GM23338 (cell line): ENCODE data around the gene ATF6.

ENCODE experiments used
- CREB1 ChIP-seq: fragments of 250-450 bp; sonication (Bioruptor Pico); IDR thresholded peaks from 2 replicates; pipeline ENCODE4 v1.5.0; 2020; ENCODE audit warnings: low read depth, mild to moderate bottlenecking, moderate library complexity
- EZH2 ChIP-seq: fragments of 200-600 bp; sonication (generic); IDR thresholded peaks from one replicate; pipeline ENCODE4 v1.8.0; 2017; ENCODE audit warnings: antibody characterized with exemption, mild to moderate bottlenecking, low read depth; ENCODE audit not compliant: unreplicated experiment
- EZH2phosphoT487 ChIP-seq: fragments of 200-600 bp; sonication (generic); IDR thresholded peaks from one replicate; pipeline ENCODE4 v1.8.1; 2018; ENCODE audit warnings: antibody characterized with exemption; ENCODE audit not compliant: unreplicated experiment
- JUNB ChIP-seq: IDR thresholded peaks from one replicate; pipeline ENCODE4 v1.6.1; 2016; ENCODE audit warnings: antibody characterized with exemption; ENCODE audit not compliant: unreplicated experiment
- NANOG ChIP-seq: IDR thresholded peaks from 2 replicates; pipeline ENCODE4 v1.6.1; 2016; ENCODE audit warnings: antibody characterized with exemption, borderline replicate concordance
- POLR2AphosphoS5 ChIP-seq: IDR thresholded peaks from 2 replicates; pipeline ENCODE4 v1.6.1; 2016; ENCODE audit warnings: antibody characterized with exemption, low read depth
- ZNF114 ChIP-seq: fragments of 250-450 bp; sonication (Bioruptor Pico); IDR thresholded peaks from 2 replicates; pipeline ENCODE4 v1.5.0; 2020; ENCODE audit warnings: mild to moderate bottlenecking, moderate library complexity
- TF ChIP-seq, protein P1 (sequence below), 2 experiments: fragments of 200-600 bp in 1 of 2; sonication (generic) in 1 of 2; conservative IDR thresholded peaks; 2 replicates each; pipeline versions ENCODE4 v1.5.1 to v1.6.1; 2016 to 2017; ENCODE audit warnings: antibody characterized with exemption in 2 of 2, low read depth in 2 of 2, mild to moderate bottlenecking in 2 of 2, moderate library complexity in 1 of 2
- TF ChIP-seq, protein P2 (sequence below): IDR thresholded peaks from 2 replicates; pipeline ENCODE4 v1.6.1; 2016; ENCODE audit warnings: antibody characterized with exemption
- TF ChIP-seq, protein P3 (sequence below): IDR thresholded peaks from one replicate; pipeline ENCODE4 v1.6.1; 2018; ENCODE audit warnings: antibody characterized with exemption; ENCODE audit not compliant: unreplicated experiment

DNA sequence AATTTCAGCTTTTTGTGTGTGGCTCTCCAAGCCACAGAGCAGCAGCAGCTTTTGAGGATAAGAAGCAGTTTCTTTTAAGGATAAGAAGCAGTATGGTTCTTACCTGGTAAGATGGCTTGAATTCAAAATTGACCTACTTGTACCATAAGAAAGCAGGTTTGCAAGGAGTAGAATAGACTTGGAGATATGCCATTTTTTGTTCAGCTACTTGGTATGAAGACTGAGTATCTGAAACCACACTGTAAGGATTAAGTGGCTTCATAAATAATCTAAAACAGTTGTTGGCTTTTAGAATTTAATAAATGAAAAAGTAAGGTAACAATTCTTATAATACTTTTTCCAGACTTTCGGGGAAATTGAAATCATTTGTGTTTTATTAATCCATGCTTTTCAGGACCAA lies 74.2 kb downstream of the ATF6 start:
- TF ChIP-seq EZH2, result no peak
- TF ChIP-seq, protein P1, sequence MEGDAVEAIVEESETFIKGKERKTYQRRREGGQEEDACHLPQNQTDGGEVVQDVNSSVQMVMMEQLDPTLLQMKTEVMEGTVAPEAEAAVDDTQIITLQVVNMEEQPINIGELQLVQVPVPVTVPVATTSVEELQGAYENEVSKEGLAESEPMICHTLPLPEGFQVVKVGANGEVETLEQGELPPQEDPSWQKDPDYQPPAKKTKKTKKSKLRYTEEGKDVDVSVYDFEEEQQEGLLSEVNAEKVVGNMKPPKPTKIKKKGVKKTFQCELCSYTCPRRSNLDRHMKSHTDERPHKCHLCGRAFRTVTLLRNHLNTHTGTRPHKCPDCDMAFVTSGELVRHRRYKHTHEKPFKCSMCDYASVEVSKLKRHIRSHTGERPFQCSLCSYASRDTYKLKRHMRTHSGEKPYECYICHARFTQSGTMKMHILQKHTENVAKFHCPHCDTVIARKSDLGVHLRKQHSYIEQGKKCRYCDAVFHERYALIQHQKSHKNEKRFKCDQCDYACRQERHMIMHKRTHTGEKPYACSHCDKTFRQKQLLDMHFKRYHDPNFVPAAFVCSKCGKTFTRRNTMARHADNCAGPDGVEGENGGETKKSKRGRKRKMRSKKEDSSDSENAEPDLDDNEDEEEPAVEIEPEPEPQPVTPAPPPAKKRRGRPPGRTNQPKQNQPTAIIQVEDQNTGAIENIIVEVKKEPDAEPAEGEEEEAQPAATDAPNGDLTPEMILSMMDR (conservative IDR thresholded peaks at IDR 0.05; ENCODE audit: low read depth in 2 of 2), result no peak
- TF ChIP-seq, protein P2, sequence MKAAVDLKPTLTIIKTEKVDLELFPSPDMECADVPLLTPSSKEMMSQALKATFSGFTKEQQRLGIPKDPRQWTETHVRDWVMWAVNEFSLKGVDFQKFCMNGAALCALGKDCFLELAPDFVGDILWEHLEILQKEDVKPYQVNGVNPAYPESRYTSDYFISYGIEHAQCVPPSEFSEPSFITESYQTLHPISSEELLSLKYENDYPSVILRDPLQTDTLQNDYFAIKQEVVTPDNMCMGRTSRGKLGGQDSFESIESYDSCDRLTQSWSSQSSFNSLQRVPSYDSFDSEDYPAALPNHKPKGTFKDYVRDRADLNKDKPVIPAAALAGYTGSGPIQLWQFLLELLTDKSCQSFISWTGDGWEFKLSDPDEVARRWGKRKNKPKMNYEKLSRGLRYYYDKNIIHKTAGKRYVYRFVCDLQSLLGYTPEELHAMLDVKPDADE, result no peak
- TF ChIP-seq EZH2phosphoT487, result no peak
- TF ChIP-seq POLR2AphosphoS5, result no peak
- TF ChIP-seq, protein P3, sequence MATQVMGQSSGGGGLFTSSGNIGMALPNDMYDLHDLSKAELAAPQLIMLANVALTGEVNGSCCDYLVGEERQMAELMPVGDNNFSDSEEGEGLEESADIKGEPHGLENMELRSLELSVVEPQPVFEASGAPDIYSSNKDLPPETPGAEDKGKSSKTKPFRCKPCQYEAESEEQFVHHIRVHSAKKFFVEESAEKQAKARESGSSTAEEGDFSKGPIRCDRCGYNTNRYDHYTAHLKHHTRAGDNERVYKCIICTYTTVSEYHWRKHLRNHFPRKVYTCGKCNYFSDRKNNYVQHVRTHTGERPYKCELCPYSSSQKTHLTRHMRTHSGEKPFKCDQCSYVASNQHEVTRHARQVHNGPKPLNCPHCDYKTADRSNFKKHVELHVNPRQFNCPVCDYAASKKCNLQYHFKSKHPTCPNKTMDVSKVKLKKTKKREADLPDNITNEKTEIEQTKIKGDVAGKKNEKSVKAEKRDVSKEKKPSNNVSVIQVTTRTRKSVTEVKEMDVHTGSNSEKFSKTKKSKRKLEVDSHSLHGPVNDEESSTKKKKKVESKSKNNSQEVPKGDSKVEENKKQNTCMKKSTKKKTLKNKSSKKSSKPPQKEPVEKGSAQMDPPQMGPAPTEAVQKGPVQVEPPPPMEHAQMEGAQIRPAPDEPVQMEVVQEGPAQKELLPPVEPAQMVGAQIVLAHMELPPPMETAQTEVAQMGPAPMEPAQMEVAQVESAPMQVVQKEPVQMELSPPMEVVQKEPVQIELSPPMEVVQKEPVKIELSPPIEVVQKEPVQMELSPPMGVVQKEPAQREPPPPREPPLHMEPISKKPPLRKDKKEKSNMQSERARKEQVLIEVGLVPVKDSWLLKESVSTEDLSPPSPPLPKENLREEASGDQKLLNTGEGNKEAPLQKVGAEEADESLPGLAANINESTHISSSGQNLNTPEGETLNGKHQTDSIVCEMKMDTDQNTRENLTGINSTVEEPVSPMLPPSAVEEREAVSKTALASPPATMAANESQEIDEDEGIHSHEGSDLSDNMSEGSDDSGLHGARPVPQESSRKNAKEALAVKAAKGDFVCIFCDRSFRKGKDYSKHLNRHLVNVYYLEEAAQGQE, result no peak
- TF ChIP-seq CREB1 (CRISPR knock-in tag), result no peak
- no peak for TF ChIP-seq JUNB
- TF ChIP-seq ZNF114 (CRISPR knock-in tag), result no peak
- TF ChIP-seq NANOG, result no peak
